NCI-H1048 (cell line): ENCODE measurements around the gene OAT.

Source experiments
- DNase-seq: peaks from one replicate; lab custom pipeline; 2025; lab: John Stamatoyannopoulos, UW

Gene OAT

DNA sequence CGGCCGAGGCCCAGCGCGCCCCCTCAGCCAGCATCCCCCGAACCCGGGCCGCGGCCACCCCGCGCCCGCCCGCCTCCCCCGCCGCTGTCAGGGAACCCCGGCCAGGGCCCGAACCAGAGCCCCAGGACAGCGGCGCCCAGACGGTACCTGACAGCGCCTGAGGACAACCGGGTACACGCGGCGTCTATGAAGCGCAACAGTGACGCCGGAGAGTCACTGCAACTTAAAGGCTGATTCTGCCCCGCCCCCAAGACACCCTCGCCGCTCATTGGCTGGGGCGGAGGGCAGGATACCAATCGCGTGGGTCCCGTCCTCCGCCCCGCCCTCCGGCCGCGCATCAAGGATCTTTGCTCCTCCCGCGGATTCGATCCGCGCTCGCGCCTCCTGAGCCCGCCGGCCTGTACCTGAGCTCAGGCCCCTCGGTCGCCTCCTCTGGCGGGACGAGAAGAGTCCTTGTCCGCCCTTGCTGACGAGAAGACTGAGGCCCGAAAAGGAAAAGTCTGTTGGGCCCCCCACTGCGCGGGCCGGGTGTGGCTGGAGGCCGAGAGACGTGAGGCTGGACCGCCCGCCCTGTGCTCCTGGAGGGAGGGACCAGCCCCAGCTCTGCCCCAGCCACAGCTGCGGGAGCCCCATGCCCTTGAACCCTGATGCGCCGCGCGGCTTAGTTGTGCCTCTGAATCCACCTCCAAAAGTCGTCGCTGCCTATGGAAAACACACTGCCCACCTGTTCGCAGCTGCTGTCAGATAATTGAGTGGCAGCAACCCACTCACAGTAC, at the start of gene OAT:
Gene OAT, minus strand, starts transcription at position 198 of the 776 bp plus-strand sequence. CDS start 6,752 bp downstream, outside the sequence.
- peak; percentile 94 for DNase-seq

DNA sequence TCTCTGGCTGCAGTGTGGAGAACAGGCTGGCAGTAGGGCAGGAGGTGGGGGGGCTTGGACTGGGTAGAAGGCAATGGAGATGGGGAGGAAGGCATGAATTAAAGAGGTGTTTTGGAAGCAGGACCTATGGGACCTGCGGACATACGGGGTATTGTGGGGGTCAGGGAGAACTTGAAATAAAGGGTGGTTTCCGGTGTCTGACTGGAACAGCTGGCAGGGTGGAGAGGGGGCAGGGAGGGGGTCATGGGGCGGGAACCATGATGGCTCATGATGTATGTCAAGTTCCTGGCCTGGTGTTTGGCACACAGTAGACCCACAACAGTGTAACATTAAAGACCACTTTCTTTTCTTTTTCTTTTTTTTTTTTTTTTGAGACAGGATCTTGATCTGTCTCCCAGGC, 48.4 kb upstream of the OAT start:
- no peak for DNase-seq

DNA sequence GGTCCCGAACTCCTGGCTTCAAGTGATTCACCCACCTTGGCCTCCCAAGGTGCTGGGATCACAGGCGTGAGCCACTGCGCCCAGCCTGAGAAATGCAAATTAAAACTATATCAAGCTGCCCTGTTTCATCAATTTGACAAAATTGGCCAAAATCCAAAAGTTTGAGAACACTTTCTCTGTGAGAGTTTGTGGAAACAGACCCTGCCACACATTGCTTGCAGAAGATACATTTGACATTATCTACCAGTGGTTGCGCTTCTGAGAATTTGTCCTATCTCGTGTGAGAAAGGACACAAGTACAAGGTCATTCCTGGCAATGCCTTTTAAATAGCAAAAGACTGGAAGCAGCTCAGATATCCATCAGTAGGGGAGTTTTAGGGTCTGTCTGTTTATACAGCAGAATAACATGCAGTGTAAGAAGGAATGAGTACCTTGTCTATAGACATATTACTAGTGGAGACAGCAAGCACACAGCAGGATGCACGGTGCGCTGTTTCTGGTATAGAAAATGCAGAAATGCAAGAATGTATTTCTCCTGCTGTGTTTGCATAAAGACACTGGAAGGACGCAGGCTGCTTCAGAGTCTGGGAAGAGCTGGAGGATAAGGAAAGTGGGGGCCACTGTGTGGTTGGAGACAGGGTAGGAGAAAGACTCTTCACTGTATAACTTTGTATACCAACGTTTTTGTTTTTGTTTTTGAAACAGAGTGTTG, 47.2 kb upstream of the OAT start:
- DNase-seq: no peak

DNA sequence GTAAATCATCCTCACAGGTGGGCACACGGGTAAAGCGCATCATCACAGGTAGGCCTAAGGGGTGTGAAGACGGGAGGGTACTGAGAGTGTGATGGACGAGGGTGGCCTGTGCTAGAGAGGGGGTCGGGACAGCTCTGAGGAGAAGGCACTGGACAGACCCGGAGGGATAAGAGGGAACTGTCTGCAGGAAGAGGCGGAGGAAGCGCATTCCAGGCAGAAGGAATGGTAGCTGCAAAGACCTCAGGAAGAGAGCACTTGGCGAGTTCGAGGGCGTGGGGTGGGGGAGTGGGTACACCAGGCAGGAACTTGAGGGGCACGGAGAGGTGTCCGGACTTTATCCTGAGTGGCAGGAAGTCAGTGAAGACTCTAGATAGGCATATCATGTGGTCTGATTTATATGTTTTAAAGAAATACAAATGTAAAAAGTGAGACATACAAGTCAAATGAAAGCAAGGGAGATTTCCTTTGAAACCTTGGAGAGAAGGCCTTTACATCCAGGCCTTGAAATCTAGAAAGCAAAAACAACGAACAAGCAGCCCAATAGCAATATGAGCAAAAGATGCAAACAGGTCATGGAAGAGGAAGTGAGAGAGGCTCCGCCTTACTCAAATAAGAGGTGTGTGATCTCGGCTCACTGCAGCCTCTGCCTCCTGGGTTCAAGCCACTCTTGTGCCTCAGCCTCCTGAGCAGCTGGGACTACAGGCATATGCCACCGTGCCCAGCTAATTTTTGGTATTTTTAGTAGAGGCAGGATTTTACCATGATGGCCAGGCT, 46.5 kb upstream of the OAT start:
- DNase-seq: no peak

DNA sequence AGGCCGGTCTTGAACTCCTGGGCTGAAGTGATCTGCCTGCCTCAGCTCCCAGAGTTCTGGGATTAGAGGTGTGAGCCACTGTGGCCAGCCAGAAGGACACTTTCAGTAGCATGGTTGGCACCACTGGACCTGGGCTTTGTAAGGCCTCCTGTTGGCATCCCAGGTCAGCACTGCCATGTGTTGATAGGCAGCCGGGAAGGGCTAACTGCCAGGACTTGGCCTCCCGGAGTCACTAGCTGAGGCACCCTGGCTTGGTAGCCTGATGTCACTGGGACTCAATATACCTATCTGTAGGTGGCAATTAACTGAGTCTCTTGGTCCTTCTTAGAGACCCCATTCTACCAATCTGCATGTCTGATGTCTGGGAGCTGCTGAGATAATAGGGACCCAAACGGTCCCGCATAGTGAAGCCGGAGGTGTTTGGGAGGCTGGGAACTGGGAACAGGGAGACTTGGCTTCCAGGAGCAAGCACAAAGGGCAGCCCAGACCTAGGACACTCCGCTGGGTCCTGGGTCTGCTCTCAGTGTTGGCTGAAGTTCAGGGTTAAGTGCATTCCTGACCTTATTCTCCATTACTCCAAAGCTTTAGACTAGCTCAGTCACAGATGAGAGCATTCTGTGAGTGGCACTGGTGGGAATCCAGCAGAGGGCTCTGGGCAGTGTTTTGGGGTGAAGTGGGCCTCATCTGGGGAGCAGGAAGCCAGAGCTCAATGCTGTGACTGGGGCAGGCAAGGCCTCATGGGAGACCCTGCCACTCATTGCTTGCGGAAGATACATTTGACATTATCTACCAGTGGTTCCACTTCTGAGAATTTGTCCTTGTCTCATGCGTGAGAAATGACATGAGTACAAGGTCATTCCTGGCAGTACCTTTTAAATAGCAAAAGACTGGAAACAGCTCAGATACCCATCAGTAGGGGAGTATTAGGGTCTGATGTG, 45.6 kb upstream of the OAT start:
- no peak for DNase-seq

DNA sequence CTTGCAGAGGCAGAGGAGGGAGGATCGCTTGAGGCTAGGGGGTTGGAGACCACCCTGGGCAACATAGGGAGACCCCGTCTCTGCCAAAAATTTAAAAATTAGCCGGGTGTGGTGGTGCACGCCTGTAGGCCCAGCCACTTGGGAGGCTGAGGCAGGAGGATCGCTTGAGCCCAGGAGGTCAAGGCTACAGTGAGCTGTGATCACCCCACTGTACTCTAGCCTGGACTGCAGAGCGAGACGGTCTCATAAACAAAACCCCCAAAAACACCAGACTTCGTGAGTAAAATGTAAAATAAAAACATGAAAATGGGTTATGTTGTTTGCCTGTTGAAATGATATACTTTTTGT, 43.6 kb upstream of the OAT start:
- no peak for DNase-seq

DNA sequence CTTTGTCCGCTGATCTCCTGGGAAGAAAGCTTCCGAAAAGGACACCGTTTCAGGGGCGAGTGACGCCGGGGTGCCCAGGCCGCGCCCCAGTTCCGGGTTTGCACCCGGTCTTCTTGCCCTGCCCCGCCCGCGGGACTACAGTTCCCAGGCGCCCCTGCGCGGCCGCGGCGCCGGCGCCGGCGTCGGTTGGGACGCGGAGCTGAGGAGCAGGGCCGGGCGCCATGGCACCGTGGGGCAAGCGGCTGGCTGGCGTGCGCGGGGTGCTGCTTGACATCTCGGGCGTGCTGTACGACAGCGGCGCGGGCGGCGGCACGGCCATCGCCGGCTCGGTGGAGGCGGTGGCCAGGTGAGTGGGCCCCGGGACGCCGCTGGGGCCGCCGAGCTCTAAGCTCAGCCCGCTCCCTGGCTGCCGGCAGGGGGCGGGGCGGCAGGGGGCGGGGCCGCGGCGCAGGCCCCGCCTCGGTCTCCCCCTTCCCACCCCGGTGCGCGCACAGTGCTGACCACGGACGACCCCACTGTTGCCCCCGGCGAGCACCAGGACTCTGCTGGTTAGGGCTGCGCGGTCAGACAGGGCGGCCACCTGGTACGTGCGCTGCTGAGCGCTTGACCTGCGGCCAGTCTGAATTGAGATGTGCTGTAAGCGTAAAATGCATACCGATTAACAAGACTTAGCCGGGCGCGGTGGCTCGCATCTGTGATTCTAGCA, 43.1 kb upstream of the OAT start, which contains the start of gene LHPP:
Gene LHPP, plus strand, starts transcription at position 182 of the 706 bp plus-strand sequence. Its CDS starts 40 bp downstream, at position 222.
- peak; percentile 57 for DNase-seq

DNA sequence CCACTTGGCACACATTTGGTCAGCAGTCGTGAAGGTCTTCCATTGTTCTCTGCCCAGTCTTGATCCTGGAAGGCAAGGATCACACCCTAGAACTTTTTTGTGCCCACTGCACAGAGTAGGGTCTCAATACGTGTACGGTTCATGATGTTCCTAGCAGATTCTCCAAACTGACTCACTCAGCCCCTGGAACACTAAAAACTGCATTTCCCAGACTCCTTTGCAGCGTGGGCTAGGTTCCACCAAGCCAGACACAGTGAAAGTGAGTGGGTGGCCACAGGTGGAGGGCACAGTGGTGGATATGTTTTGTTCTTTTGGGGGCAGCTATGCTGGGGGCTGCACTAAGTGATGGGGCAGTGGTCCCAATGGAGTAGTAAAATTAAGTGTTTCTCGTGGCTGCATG, 41.4 kb upstream of the OAT start:
- no peak for DNase-seq

DNA sequence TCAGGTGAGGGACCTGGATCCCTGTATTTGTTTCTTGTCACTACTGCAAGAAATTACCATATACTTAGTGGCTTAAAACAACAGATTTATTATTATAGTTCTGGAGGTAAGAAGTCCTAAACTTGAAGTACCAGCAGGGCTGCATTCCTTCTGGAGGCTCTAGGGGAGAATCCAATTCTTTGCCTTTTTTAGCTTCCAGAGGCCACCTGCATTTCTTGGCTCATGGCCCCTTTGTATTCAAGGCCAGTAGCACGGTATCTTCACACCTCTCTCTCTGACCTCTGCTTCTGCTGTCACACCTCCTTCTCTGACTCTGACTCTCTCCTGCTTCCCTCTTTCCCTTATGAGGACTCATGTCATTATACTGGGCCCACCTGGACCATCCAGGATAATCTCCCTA, 40.7 kb upstream of the OAT start:
- no peak for DNase-seq

DNA sequence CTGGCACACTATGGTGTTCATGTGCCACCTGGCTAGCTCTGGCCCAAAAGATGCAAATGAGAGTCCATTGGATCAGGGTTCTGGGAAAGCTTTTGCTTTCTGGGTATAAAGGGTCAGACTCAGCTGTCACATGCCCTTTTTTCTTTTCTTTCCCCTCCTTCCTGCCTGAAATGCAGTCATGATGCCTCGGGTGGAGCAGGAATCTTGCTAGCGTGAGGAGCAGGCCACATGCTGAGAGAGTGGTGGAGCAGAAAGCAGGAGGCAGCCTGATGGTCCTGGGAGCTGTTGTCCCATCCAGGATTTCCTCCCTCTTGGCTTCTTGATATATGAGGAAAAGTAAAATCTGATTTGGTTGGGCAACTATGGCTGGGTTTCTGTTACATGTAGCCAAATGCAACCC, 40.2 kb upstream of the OAT start:
- no peak for DNase-seq

DNA sequence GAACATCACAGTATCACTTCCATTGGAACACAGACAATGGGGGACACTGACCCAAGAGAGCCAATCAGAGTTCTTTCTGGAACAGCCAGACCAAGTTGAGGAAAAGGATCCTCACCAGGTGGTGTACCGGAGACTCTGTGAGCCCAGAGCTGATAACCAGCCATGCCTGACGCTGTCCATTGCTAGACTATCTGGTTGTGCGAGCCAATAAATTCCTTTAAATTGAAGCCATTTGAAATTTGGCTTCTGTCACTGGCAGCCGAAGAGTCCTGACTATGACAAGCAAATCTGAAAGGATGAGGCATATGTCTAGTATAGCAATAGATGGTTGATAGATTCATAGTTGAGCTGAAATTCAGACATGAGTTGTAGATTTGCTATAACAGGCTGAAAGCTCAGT, 39.8 kb upstream of the OAT start:
- no peak for DNase-seq

DNA sequence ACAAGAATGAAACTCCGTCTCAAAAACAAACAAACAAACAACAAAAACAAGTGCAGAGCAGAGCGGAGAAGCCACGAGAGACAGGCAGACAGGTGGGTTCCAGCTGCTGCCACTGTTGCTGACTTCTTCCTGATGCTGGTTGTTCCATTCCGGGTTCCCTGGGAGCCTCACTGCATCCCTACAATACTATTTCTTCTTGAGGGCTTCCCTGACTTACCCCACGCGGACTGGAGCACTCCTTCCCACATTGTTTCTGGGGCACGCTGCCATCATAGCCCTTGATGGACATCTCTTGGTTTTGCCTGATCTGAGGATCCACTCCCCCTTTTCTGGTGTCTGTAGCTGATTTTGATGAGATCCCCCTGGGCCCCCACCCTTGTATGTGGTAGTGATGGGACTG, 36.7 kb upstream of the OAT start:
- DNase-seq: no peak

DNA sequence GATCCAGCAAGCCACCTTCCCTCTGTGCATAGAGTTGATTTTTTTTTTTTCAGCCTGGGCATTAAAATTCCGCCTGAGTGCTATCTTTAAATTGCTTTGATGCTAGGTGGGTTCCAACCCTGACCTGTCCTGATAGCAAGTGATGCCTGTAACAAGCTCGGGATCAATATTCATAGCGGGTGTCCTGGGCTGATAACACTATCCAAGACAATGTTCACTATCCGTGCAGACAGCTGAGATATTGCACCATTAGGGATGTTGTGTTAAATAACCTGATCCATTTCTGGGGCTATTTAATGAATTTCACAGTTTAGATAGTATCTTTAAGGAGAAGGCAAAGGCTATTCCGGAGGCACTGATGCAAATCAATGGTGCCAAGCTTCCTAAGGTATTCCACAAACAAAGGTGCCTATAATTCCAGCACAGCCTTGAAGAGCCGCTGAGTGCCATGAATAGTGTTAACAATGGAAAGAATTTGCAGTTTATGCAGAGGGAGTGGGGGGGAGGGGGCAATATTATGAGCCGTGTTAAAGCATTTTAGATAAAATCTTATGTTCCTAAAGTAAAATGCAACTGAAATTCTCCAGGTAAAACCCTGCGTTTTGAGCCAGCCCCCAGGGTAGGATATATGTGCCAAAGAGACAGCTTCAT, 35.4 kb upstream of the OAT start:
- DNase-seq: no peak

DNA sequence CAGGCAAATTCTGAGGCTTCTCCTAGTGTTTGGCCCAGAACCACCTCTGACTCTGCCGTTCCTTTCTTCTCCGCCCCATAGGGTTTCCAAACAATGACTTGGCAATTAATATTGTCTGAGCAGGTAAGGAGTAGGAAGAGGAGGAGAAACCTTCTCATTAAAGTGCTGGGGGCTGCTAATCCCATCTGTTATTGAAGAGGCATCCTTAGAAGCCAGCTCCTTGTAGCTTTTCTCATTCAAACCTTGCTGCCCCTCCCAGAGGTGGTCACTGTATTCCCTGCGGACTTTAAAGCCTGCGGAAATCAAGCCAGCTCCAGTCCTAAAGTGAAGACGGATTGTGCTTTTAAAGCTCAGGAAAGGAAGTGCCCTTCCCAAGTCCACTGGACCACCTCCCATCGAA, 32.6 kb upstream of the OAT start:
- DNase-seq: no peak

DNA sequence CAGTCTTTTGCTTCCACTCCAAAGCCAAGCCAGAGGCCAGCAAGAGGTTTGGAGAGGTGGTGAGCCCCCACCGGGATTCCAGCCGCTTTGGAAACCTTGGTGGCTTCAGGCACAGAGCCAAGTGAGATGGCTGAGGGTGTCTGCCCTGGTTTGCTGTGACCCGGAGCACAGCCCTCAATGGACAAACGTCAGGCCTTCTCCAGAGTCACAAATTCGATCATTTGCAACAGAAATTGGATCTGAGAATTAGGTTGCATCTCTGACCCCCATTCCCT, 32.0 kb upstream of the OAT start:
- DNase-seq: no peak

DNA sequence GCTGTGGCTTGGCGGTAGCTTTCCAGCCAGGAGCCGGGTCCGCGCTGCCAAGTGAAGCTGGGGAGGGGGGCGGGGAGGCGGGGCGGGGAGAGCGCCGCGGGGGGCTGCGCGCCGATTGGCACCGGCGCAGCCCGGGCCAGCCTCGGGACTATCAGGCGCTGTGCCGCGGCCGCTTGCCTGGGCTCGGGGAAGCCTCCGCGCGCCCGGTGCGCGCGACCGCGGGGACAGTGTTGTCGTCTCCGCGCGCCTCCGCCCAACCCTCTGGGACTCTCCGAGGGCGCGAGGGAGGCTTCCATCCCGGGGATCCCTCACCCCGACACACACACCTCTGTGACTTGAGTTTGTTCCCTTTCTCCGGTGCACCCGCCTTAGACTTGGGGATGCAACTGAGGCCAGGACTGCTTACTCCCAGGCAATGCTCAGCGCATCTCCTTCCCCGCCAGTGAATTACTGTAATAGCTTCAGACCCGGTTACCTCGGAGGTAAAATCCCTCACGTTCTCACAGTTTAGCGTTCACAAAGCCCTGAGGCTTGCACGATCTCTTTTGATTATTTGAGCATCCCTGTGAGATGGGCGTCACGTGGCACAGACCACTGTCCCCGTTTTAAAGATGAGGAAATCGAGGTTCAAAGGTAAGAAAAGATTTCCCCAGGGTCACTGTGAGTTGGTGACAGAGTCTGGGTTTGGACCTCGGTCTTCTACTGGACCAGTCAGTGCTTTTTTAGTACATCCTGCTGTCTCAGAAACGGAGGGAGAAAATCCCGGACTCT, 31.5 kb upstream of the OAT start, which contains the start of gene NKX1-2:
Gene NKX1-2, minus strand, starts transcription at position 24 of the 771 bp plus-strand sequence. CDS start 92 bp downstream, outside the sequence.
- no peak for DNase-seq

DNA sequence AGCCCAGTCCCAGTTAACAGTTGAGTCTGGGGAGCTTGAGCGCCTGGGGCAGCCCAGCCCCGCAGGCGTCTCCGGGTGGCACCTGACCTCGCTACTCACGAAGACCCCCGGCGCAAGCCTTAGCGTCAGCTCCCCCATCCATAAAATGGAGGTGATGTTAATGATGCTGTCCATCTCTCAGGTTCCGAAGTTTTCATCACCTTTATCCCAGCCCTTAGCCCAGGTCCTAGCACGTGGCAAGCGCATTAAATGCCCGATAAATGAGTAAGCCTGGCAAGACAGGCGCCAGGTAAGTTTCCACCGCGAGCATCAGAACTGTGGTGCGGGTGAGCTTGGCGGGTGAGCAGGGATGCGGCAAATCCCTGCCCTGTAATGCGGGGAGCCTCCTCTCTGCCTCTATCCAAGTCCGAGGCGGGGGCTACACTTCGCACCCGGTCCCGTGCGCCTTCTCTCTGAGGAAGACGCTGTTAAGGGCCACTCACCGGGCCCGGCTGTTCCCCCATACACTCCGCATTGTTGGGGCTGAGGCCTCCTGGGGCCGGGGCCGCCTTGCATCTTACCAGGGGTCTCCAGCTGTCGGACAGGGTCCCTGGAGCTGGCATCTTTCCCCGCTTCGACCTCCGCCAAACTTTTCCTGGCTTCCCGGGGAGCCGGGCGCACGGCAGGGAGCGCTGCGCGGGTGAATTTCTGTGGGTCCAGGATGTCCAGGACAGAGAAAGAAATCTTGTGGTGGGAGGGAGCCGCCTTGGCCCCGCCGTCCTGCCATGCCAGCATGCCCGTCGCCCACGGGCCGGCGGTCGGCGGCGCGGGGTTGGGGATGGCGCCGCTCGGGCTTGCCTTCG, 30.7 kb upstream of the OAT start:
- no peak for DNase-seq

DNA sequence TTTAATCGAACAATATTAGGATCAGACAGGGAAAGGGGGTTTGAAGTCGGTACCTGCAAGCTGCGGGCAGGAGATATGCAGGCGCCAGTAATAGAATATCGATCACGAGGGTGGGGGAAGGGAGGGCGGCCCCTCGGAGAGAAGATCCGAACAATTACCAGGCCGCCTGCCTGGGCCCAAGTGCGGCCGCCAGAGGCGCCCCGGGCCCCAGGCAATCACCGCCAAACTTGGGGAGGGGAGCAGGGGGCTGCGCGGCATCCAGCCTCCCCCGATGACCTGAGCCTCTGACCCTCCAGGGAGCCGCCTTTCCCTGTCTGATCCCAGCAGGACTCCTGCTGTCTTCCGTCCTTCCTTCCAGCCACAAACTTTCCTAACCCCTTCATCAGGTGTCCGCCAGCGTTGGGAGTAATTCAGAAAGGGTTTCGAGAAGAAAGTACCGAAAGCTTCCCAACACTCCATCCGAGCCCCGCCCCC, 30.0 kb upstream of the OAT start:
- DNase-seq: no peak
